Islet of Langerhans (tissue), 1 donor: ENCODE results near the gene MEX3D.

Source experiments
- FAIRE-seq: peaks from one replicate; lab custom pipeline; 2011; peaks lifted over from hg19 to GRCh38; lab: Jason Lieb, UNC

Gene MEX3D

GRCh38 chr19:1592755-1593500 is 24.8 kb upstream of the MEX3D start, which contains the start of gene MBD3:
Gene MBD3, minus strand, starts transcription at chr19:1592865. Its CDS starts 234 bp downstream, at chr19:1592631.
- FAIRE-seq: no peak

DNA sequence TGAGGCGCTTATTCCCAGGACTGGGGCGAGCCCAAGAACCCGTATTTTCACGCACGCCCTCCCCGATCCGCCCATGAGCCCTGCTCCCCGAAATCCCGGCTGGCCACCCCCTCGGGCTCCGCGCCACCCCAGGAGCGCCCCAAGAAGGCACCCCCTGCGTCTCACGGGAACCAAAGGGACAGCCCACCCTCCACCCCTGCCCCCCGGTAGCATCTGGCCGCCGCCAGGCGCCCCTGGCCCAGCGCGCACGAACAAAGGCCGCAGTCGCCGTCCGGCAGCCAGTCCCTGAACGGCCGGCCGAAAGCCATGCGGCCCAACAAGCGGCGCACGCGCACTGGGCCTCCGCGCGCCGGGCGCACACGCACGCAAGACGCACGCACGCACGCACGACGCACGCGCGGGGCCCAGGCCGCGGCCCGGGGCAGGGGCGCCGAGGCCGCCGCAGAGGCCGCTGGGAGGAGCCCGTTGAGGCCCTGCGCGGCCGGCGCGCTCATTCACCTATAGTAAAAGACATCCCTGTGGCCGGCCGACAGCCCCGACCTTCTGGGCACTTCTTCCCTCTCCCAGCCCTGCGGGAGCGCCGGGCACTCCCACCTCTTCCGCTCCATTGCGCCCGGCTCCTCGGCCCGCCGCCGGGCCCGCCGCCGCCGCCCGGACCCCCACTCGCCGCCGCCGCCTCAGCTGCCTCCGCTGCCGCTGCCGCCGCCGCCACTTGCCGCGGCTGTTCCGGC is 24.1 kb upstream of the MEX3D start:
- FAIRE-seq: no peak

DNA sequence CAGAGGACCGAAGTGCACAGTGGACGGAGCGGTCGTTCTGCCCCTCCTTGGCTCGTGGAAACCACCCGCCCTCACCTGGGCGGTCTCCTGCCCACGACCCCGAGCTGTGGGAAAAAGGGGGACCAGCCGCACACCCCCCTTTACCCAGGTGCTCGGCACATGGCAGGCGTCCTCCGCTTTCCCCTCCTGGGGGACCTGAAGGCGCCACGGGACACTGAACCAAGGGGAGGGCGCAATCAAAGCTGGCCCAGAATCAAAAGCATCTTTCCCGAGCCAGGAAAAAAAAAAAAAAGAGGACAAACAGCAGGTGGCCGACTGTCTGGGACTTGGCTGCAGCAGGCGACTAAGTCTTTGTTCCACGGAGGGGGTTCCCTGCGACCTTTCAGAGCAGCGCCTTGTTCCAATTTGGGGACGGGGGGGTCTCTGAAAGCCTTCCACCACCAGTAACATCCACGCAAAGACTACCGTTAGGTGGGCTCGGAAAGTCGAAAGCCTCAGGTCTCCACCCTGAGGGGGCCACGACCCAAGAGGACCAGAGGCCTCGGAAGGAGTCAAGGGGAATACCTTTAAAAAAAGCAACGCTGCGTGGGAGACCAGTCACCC is 23.4 kb upstream of the MEX3D start:
- FAIRE-seq: no peak

- FAIRE-seq: no peak
Observed at GRCh38 chr19:1590641-1591397, 22.7 kb upstream of the MEX3D start.

GRCh38 chr19:1587872-1588271 is 19.7 kb upstream of the MEX3D start:
- no peak for FAIRE-seq

- no peak for FAIRE-seq
Observed at GRCh38 chr19:1585243-1585580, 17.1 kb upstream of the MEX3D start.

DNA sequence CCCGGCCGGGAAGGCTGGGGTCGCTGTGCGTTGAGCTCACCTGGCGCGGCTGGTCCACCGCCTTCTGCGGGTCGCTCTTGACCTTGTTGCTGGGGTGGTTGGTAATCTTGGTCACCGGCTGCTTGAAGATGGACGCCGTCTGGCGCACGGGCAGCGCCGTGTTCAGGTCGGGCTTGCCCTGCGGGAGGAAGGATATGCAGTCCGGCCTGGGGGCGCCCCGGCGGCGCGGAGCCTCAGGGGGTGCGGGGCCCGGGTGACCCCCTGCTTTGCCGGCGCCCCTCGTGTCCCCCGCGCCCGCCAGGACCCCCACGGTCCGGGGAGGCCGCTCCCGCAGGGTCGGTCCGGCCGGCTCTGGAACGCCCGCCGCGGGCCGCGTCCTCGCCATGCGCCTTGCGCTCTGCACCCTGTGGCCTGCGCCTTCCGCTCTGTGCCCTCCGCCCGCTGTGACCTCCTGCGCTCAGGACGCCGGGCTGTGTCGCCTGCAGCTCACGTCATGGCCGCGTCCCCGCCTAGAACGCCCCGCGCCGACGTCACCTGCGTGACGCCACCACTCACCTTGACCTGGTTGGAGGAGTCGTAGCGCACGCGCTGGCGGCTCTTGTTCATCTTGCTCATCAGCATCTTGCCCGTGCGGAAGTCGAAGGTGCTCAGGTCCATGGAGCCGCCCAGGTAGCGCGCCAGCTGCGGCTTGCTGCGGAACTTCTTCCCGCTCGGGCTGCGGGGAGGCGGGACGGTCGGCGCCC is 16.5 kb upstream of the MEX3D start:
- FAIRE-seq: no peak

- no peak for FAIRE-seq
Observed at GRCh38 chr19:1582201-1582600, 14.1 kb upstream of the MEX3D start.

- FAIRE-seq: no peak
Observed at GRCh38 chr19:1580957-1581356, 12.8 kb upstream of the MEX3D start.

DNA sequence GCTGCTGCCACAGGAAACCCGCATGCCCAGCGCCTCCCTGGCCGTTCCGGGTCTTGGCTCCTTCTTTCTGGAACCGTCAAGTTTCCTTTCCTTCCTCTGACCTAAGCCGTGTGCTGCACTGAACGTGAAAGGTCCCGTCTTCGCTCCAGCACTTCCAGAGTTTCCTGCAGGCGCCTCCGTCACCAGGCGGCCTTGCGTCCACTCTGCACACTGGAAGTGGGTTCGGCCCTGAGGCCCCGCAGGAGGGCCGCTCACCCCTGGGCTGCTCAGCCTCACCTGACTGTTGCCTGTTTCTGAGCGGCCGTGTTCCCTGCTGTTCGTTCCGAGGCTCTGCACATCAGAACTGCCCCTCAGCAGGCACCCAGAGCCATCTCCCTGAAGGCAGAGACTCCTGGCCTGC is 12.3 kb upstream of the MEX3D start:
- no peak for FAIRE-seq

DNA sequence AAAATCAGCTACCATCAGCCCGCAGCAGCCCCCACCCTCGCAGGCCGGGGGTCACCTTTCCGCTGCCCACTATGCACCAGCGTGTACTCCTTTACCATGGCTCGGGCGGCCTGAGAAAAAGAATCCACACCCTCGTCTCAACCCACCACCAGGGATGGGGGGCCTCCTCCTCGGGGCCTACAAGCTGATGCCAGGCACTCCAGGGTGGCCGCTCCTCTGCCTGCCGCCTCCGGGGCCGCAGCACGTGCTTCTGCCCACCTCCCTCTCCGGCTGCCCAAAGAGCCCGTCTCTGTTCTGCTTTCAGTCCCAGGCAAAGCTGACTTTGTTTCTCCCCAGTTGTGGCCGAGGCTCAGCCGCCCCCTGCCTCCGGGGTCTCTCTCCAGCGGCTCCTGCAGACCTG is 11.1 kb upstream of the MEX3D start:
- no peak for FAIRE-seq

DNA sequence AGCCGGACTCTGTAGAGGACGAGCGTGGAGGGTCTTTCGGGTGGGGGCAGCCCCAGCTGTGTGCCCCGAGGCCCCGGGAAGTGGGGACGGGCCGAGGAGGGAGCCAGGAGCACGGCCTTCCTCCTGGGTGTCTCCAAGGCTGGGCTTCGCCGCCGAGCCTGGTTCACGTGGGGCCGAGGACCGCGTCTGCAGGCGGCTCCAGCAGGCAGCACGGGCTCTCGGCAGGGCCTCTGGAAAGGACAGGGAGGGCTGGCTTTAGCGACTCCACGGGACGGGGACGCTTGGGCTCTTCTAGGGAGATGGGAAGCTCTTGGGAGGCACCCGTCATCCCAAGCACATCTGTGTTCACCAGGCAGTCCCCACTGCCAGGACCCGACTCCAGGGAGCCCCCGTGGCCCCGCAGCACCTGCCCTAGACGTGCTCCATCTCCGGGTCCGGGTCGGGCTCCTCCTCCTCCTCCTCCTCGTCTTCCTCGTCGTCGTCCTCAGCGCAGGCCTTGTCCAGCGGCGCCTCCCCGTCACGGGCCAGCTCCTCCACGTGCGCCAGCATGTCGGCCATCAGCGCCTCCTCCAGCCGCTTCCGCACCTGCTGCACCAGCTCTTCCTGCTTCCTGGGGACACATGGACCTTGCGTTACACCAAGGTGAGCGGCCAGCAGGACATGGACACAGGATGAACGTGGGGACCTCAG is 9.9 kb upstream of the MEX3D start:
- FAIRE-seq: no peak

GRCh38 chr19:1577090-1577928 is 9.2 kb upstream of the MEX3D start:
- no peak for FAIRE-seq

- no peak for FAIRE-seq
Observed at GRCh38 chr19:1576242-1577089, 8.3 kb upstream of the MEX3D start.

- no peak for FAIRE-seq
Observed at GRCh38 chr19:1575323-1576241, 7.5 kb upstream of the MEX3D start.

- no peak for FAIRE-seq
Observed at GRCh38 chr19:1574354-1575136, 6.4 kb upstream of the MEX3D start.

DNA sequence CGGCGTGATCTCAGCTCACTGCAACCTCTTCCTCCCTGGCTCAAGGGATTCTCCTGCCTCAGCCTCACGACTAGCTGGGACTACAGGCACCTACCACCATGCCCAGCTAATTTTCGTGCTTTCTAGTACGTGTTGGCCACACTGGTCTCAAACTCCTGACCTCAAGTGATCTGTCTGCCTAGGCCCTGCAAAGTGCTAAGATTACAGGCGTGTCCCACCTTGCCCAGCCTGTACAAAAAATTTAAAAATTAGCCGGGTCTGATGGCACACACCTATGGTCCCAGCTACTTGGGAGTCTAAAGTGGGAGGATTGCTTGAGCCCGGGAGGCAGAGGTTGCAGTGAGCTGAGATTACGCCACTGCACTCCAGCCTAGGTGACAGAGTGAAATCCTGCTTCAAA is 4.7 kb upstream of the MEX3D start:
- no peak for FAIRE-seq

GRCh38 chr19:1571358-1571757 is 3.2 kb upstream of the MEX3D start:
- FAIRE-seq: no peak
